ENCODE data around the gene CCDC107. TPM values are rescaled to one million over a fixed set of nuclear protein-coding genes. Genes with fewer than 3 reads are reported as not detected.

The CCDC107 gene
- total and polyA plus RNA-seq, 2 of the 13 experiments (the other 11 are each of a cell fraction or from before 2014, with no cell fraction given) = 7.1 to 15.2 TPM

DNA sequence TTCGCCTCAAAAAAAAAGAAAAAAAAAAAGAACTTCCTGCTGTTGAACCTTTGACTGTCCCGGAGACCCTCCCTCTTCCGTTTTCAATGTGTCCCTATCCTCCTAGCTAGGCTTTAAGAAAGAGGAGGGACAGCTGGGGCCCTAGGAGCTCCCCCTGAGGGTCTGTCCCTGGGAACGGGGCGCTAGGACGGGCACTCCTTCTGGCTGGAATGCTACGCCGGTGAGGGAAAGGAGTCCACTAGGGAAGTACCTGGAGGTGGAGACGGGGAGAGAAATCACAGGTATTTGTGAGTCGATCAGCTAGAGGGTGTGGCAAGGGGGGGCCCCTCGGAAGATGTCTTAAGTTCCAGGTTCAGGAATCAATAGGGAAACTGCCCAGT lies 11.9 kb upstream of the CCDC107 start (continued):
- TF ChIP-seq KLF9 (CRISPR knock-in tag; IDR thresholded peaks at IDR 0.05; ENCODE audit: low read depth) (no peak; the same call in 1 of the 2 replicates), KDM5B (CRISPR knock-in tag; IDR thresholded peaks at IDR 0.05; ENCODE audit: borderline replicate concordance) (no peak), RAD21 (CRISPR knock-in tag; IDR thresholded peaks at IDR 0.05) (no peak), ZNF746 (CRISPR knock-in tag; IDR thresholded peaks at IDR 0.05) (0 out of 2 replicates have a peak, but pooled peaks have one; percentile 10), FOXO1 (CRISPR knock-in tag; IDR thresholded peaks at IDR 0.05) (no peak), PHF8 (CRISPR knock-in tag; IDR thresholded peaks at IDR 0.05) (no peak), ZNF317 (CRISPR knock-in tag; IDR thresholded peaks at IDR 0.05) (0 out of 2 replicates have a peak, but pooled peaks have one; percentile 16), SP4 (CRISPR knock-in tag; IDR thresholded peaks at IDR 0.05) (0 out of 2 replicates have a peak, but pooled peaks have one; percentile 30), NPAS2 (CRISPR knock-in tag; IDR thresholded peaks at IDR 0.05; ENCODE audit: borderline replicate concordance) (no peak), ZNF816 (CRISPR knock-in tag; IDR thresholded peaks at IDR 0.05; ENCODE audit: borderline replicate concordance) (peak; percentile 65; the same call in 1 of the 2 replicates), SMAD1 (CRISPR knock-in tag; IDR thresholded peaks at IDR 0.05; ENCODE audit: borderline replicate concordance, low read depth) (no peak), TMF1 (CRISPR knock-in tag; IDR thresholded peaks at IDR 0.05; ENCODE audit: low read depth) (no peak), REPIN1 (CRISPR knock-in tag; IDR thresholded peaks at IDR 0.05; ENCODE audit: borderline replicate concordance, low read depth) (no peak), ONECUT2 (CRISPR knock-in tag; IDR thresholded peaks at IDR 0.05) (no peak), ZNF703 (CRISPR knock-in tag; IDR thresholded peaks at IDR 0.05; ENCODE audit: borderline replicate concordance) (no peak), ZNF234 (CRISPR knock-in tag; conservative IDR thresholded peaks at IDR 0.05) (0 out of 2 replicates have a peak, but pooled peaks have one; percentile 31), ZNF747 (CRISPR knock-in tag; IDR thresholded peaks at IDR 0.05; ENCODE audit: borderline replicate concordance) (0 out of 2 replicates have a peak, but pooled peaks have one; percentile 24), NR3C1 (CRISPR knock-in tag; IDR thresholded peaks at IDR 0.05) (no peak), FOXA3 (CRISPR knock-in tag; IDR thresholded peaks at IDR 0.05) (no peak), SALL1 (CRISPR knock-in tag; IDR thresholded peaks at IDR 0.05) (no peak), ZSCAN21 (CRISPR knock-in tag; IDR thresholded peaks at IDR 0.05; ENCODE audit: borderline replicate concordance) (no peak), GFI1 (CRISPR knock-in tag; IDR thresholded peaks at IDR 0.05; ENCODE audit: borderline replicate concordance) (peak; percentile 74; the same call in 1 of the 2 replicates)
- TF ChIP-seq, protein P1, sequence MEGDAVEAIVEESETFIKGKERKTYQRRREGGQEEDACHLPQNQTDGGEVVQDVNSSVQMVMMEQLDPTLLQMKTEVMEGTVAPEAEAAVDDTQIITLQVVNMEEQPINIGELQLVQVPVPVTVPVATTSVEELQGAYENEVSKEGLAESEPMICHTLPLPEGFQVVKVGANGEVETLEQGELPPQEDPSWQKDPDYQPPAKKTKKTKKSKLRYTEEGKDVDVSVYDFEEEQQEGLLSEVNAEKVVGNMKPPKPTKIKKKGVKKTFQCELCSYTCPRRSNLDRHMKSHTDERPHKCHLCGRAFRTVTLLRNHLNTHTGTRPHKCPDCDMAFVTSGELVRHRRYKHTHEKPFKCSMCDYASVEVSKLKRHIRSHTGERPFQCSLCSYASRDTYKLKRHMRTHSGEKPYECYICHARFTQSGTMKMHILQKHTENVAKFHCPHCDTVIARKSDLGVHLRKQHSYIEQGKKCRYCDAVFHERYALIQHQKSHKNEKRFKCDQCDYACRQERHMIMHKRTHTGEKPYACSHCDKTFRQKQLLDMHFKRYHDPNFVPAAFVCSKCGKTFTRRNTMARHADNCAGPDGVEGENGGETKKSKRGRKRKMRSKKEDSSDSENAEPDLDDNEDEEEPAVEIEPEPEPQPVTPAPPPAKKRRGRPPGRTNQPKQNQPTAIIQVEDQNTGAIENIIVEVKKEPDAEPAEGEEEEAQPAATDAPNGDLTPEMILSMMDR (CRISPR knock-in tag; IDR thresholded peaks at IDR 0.05) = no peak
- TF ChIP-seq, protein P2, sequence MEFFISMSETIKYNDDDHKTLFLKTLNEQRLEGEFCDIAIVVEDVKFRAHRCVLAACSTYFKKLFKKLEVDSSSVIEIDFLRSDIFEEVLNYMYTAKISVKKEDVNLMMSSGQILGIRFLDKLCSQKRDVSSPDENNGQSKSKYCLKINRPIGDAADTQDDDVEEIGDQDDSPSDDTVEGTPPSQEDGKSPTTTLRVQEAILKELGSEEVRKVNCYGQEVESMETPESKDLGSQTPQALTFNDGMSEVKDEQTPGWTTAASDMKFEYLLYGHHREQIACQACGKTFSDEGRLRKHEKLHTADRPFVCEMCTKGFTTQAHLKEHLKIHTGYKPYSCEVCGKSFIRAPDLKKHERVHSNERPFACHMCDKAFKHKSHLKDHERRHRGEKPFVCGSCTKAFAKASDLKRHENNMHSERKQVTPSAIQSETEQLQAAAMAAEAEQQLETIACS (CRISPR knock-in tag; IDR thresholded peaks at IDR 0.05) = no peak
- TF ChIP-seq, protein P3, sequence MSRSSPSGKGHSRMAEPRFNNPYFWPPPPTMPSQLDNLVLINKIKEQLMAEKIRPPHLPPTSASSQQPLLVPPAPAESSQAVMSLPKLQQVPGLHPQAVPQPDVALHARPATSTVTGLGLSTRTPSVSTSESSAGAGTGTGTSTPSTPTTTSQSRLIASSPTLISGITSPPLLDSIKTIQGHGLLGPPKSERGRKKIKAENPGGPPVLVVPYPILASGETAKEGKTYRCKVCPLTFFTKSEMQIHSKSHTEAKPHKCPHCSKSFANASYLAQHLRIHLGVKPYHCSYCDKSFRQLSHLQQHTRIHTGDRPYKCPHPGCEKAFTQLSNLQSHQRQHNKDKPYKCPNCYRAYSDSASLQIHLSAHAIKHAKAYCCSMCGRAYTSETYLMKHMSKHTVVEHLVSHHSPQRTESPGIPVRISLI (CRISPR knock-in tag; IDR thresholded peaks at IDR 0.05; ENCODE audit: borderline replicate concordance) = peak; percentile 89
- TF ChIP-seq, protein P4, sequence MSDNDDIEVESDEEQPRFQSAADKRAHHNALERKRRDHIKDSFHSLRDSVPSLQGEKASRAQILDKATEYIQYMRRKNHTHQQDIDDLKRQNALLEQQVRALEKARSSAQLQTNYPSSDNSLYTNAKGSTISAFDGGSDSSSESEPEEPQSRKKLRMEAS (IDR thresholded peaks at IDR 0.05) = no peak
